DOHH2 (cell line): ENCODE results near the gene TPRX2.
"Not testable (repeated sequence)": the region's sequence is repeated elsewhere in the genome, so short reads cannot be mapped to it uniquely, and the experiment has no call there.

Source experiments
- H3F3A ChIP-seq: fragments of 200-600 bp; sonication (generic), shearing (Covaris generic); 2 replicates; pipeline ENCODE4 v1.6.0; 2016; ENCODE audit warnings: antibody characterized with exemption, mild to moderate bottlenecking; ENCODE audit not compliant: control insufficient read depth, insufficient read depth
- H3K27ac ChIP-seq: fragments of 200-600 bp; sonication (generic); 2 replicates; pipeline ENCODE4 v1.5.1; 2014; ENCODE audit warnings: low read depth, mild to moderate bottlenecking, low read length, moderate library complexity
- H3K27me3 ChIP-seq: fragments of 200-600 bp; sonication (generic); 2 replicates; pipeline ENCODE4 v1.6.1; 2014; ENCODE audit warnings: mild to moderate bottlenecking, low read length, mixed read lengths; ENCODE audit not compliant: control insufficient read depth
- H3K36me3 ChIP-seq: fragments of 200-600 bp; sonication (generic); 2 replicates; pipeline ENCODE4 v1.6.1; 2014; ENCODE audit warnings: mild to moderate bottlenecking, low read length, moderate library complexity, mixed read lengths; ENCODE audit not compliant: control insufficient read depth
- H3K4me1 ChIP-seq: fragments of 200-600 bp; sonication (generic); 2 replicates; pipeline ENCODE4 v1.6.1; 2014; ENCODE audit warnings: mild to moderate bottlenecking, low read length, mixed read lengths; ENCODE audit not compliant: control insufficient read depth
- H3K4me2 ChIP-seq: fragments of 200-600 bp; sonication (generic); 2 replicates; pipeline ENCODE4 v1.6.0; 2014; ENCODE audit warnings: mild to moderate bottlenecking, low read length, moderate library complexity
- H3K4me3 ChIP-seq: fragments of 200-600 bp; sonication (generic); 2 replicates; pipeline ENCODE4 v1.5.1; 2014; ENCODE audit warnings: mild to moderate bottlenecking, low read length, mixed read lengths
- H3K79me2 ChIP-seq: fragments of 200-600 bp; sonication (generic); 2 replicates; pipeline ENCODE4 v1.6.1; 2014; ENCODE audit warnings: mild to moderate bottlenecking, low read length, mixed read lengths; ENCODE audit not compliant: control insufficient read depth
- H3K9me2 ChIP-seq: fragments of 200-600 bp; sonication (generic); replicated peaks from 2 replicates; pipeline ENCODE4 v1.6.1; 2014; ENCODE audit warnings: mild to moderate bottlenecking, low read length, mixed read lengths; ENCODE audit not compliant: control insufficient read depth
- H3K9me3 ChIP-seq: fragments of 200-600 bp; sonication (generic); 2 replicates; pipeline ENCODE4 v1.6.1; 2014; ENCODE audit warnings: antibody characterized with exemption, low read length, mixed read lengths; ENCODE audit not compliant: control insufficient read depth, insufficient read depth
- H4K20me1 ChIP-seq: fragments of 200-600 bp; sonication (generic); 2 replicates; pipeline ENCODE4 v1.6.0; 2014; ENCODE audit warnings: low read depth, mild to moderate bottlenecking, antibody characterized with exemption, low read length, moderate library complexity; ENCODE audit not compliant: control insufficient read depth, insufficient read depth
- CTCF ChIP-seq: fragments of 200-600 bp; sonication (generic); IDR thresholded peaks from one replicate; pipeline ENCODE4 v1.5.1; 2014; ENCODE audit warnings: antibody characterized with exemption, mild to moderate bottlenecking, low read depth, low read length; ENCODE audit not compliant: poor library complexity, severe bottlenecking
- EZH2phosphoT487 ChIP-seq: fragments of 200-600 bp; sonication (generic); IDR thresholded peaks from 2 replicates; pipeline ENCODE4 v1.6.1; 2017; ENCODE audit warnings: borderline replicate concordance, mild to moderate bottlenecking, antibody characterized with exemption, low read length, moderate library complexity, mixed read lengths

The TPRX2 gene, protein sequence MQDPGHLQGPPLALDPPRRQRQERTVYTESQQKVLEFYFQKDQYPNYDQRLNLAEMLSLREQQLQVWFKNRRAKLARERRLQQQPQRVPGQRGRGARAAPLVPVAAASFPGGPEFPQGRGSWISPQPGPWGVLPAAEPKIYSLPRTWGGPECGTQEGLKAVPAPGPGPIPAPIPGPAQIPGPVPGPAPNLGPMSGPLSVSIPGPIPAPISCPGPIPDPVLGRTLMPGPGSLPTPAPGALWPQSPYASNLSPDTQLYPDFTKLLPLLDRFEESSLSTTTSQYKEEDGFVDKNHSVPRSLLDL

GRCh38 chr19:47858646-47859285, at the start of gene TPRX2:
TSS of gene TPRX2 (plus strand) at chr19:47859235. CDS start at chr19:47859247, 12 bp downstream.
- H3K4me3 ChIP-seq, H3K27ac ChIP-seq, H3K4me2 ChIP-seq, H3K79me2 ChIP-seq, H3K27me3 ChIP-seq, H3F3A ChIP-seq, H3K4me1 ChIP-seq, H4K20me1 ChIP-seq, H3K36me3 ChIP-seq, H3K9me2 ChIP-seq, H3K9me3 ChIP-seq: not testable (repeated sequence)

- H3K9me3 ChIP-seq, result no peaks in the 10 kb centered on the region
- H3K9me2 ChIP-seq, result no peaks in the 10 kb centered on the region
- no peak overlapping the region for H3K4me3 ChIP-seq
- no peak overlapping the region for H3K4me2 ChIP-seq
- H3K27ac ChIP-seq, result no peak overlapping the region
- no peaks in the 10 kb centered on the region for H3K79me2 ChIP-seq
- no peaks in the 10 kb centered on the region for H3F3A ChIP-seq
- H3K27me3 ChIP-seq, result no peaks in the 10 kb centered on the region
- H4K20me1 ChIP-seq, result no peaks in the 10 kb centered on the region
- H3K36me3 ChIP-seq, result no peaks in the 10 kb centered on the region
- H3K4me1 ChIP-seq, result no peaks in the 10 kb centered on the region
- TF ChIP-seq EZH2phosphoT487 (no peak), CTCF (peak; percentile 72)
Measured at GRCh38 chr19:47813304-47813994, 45.6 kb upstream of the TPRX2 start.

DNA sequence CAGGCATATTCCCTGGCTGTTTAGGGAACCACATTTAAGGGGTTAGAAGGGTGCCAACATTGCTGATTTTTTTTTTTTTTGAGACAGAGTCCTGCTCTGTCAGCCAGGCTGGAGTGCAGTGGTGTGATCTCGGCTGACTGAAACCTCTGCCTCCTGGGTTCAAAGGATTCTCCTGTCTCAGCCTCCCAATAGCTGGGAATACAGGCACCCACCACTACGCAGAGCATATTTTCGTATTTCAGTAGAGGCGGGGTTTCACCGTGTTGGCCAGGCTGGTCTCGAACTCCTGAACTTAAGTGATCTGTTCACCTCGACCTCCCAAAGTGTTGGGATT, 45.1 kb upstream of the TPRX2 start:
- Histone ChIP-seq H3K4me2 (no peak overlapping the region), H3K27me3 (peaks cover 1% of the 10 kb centered on the region; the same call in 1 of the 2 replicates), H3K4me3 (no peak overlapping the region), H3K9me2 (no peaks in the 10 kb centered on the region), H3K79me2 (no peaks in the 10 kb centered on the region), H4K20me1 (no peaks in the 10 kb centered on the region), H3K36me3 (no peaks in the 10 kb centered on the region), H3K27ac (no peak overlapping the region), H3F3A (no peaks in the 10 kb centered on the region), H3K4me1 (no peaks in the 10 kb centered on the region), H3K9me3 (no peaks in the 10 kb centered on the region)
- TF ChIP-seq CTCF, result no peak
- no peak for TF ChIP-seq EZH2phosphoT487

GRCh38 chr19:47816270-47816669, 42.8 kb upstream of the TPRX2 start:
- H3K4me2 ChIP-seq, H3K9me3 ChIP-seq, H3K4me1 ChIP-seq, H3F3A ChIP-seq, H3K36me3 ChIP-seq, H3K4me3 ChIP-seq, H4K20me1 ChIP-seq, H3K27ac ChIP-seq, H3K9me2 ChIP-seq, H3K79me2 ChIP-seq: not testable (repeated sequence)
- peaks cover 21% of the 10 kb centered on the region for H3K27me3 ChIP-seq

GRCh38 chr19:47818221-47818620, 40.8 kb upstream of the TPRX2 start:
- not testable (repeated sequence) for H3K27ac ChIP-seq, H3K9me2 ChIP-seq, H3K4me1 ChIP-seq, H3K79me2 ChIP-seq, H3K36me3 ChIP-seq, H4K20me1 ChIP-seq, H3K9me3 ChIP-seq, H3K4me2 ChIP-seq, H3F3A ChIP-seq, H3K4me3 ChIP-seq
- peaks cover 23% of the 10 kb centered on the region for H3K27me3 ChIP-seq
